Astrocyte (in vitro differentiated cells and primary cell): ENCODE results near the gene WAS.

Source experiments
- EZH2 ChIP-seq: IDR thresholded peaks from 2 replicates; pipeline ENCODE4 v1.6.1; 2012; ENCODE audit warnings: mild to moderate bottlenecking, low read length, inconsistent platforms; ENCODE audit not compliant: insufficient read depth
- TF ChIP-seq, protein P1 (sequence below): IDR thresholded peaks from 2 replicates; pipeline ENCODE4 v1.5.1; 2011; ENCODE audit warnings: low read depth, mild to moderate bottlenecking, inconsistent platforms, low read length, moderate library complexity; ENCODE audit not compliant: insufficient read depth

- TF ChIP-seq EZH2 = no peak
- TF ChIP-seq, protein P1, sequence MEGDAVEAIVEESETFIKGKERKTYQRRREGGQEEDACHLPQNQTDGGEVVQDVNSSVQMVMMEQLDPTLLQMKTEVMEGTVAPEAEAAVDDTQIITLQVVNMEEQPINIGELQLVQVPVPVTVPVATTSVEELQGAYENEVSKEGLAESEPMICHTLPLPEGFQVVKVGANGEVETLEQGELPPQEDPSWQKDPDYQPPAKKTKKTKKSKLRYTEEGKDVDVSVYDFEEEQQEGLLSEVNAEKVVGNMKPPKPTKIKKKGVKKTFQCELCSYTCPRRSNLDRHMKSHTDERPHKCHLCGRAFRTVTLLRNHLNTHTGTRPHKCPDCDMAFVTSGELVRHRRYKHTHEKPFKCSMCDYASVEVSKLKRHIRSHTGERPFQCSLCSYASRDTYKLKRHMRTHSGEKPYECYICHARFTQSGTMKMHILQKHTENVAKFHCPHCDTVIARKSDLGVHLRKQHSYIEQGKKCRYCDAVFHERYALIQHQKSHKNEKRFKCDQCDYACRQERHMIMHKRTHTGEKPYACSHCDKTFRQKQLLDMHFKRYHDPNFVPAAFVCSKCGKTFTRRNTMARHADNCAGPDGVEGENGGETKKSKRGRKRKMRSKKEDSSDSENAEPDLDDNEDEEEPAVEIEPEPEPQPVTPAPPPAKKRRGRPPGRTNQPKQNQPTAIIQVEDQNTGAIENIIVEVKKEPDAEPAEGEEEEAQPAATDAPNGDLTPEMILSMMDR = no peak
Measured at GRCh38 chrX:48667509-48667908, 16.1 kb upstream of the WAS start.
